ENCODE results near the gene TRAF7.

Gene TRAF7

GRCh38 chr16:2161911-2162310 lies 6.3 kb downstream of the TRAF7 start:
- Histone ChIP-seq H3K9me2 (replicated peaks; ENCODE audit: insufficient read depth, low read length) (no peaks in the 10 kb centered on the region), H3K4me2 (ENCODE audit: low read depth, low read length) (no peak overlapping the region), H3K4me3 (ENCODE audit: low read length) (no peak overlapping the region), H3K36me3 (replicated peaks; ENCODE audit: insufficient read depth, low read length) (no peaks in the 10 kb centered on the region), H3K9ac (ENCODE audit: low read length) (no peak overlapping the region), H3F3A (ENCODE audit: insufficient read depth, low read length) (no peaks in the 10 kb centered on the region), H3K9me3 (replicated peaks; ENCODE audit: insufficient read depth, low read length) (no peaks in the 10 kb centered on the region), H4K20me1 (ENCODE audit: insufficient read depth, low read length) (no peaks in the 10 kb centered on the region), H3K79me2 (ENCODE audit: low read length) (peaks cover 68% of the 10 kb centered on the region), H2AFZ (ENCODE audit: low read length) (no peak overlapping the region), H3K27ac (ENCODE audit: low read length) (no peak overlapping the region), H3K27me3 (replicated peaks; ENCODE audit: insufficient read depth, low read length) (no peaks in the 10 kb centered on the region), H3K4me1 (ENCODE audit: low read length) (peaks cover 4% of the 10 kb centered on the region; the same call in 1 of the 2 replicates)
- DNase-seq, result no peak
- TF ChIP-seq CTCF (IDR thresholded peaks at IDR 0.05; ENCODE audit: low read length), result no peak
- no peak for TF ChIP-seq EZH2 (optimal IDR thresholded peaks at IDR 0.05; ENCODE audit: low read depth, low read length)
- TF ChIP-seq EZH2phosphoT487 (IDR thresholded peaks at IDR 0.05; ENCODE audit: low read length), result no peak

- H3K4me1 ChIP-seq (ENCODE audit: low read length), result no peaks in the 10 kb centered on the region
- no peak overlapping the region for H3K4me2 ChIP-seq (ENCODE audit: low read depth, low read length)
- no peak overlapping the region for H3K4me3 ChIP-seq (ENCODE audit: low read length)
- no peaks in the 10 kb centered on the region for H3F3A ChIP-seq (ENCODE audit: insufficient read depth, low read length)
- H3K9me2 ChIP-seq (replicated peaks; ENCODE audit: insufficient read depth, low read length), result no peaks in the 10 kb centered on the region
- no peaks in the 10 kb centered on the region for H3K36me3 ChIP-seq (replicated peaks; ENCODE audit: insufficient read depth, low read length)
- H3K27me3 ChIP-seq (replicated peaks; ENCODE audit: insufficient read depth, low read length), result no peaks in the 10 kb centered on the region
- no peak for DNase-seq
- no peaks in the 10 kb centered on the region for H4K20me1 ChIP-seq (ENCODE audit: insufficient read depth, low read length)
- no peaks in the 10 kb centered on the region for H3K9me3 ChIP-seq (replicated peaks; ENCODE audit: insufficient read depth, low read length)
- H3K9ac ChIP-seq (ENCODE audit: low read length), result no peak overlapping the region
- H3K27ac ChIP-seq (ENCODE audit: low read length), result no peak overlapping the region
- H3K79me2 ChIP-seq (ENCODE audit: low read length), result peaks cover 60% of the 10 kb centered on the region
- TF ChIP-seq EZH2phosphoT487 (IDR thresholded peaks at IDR 0.05; ENCODE audit: low read length) (no peak), EZH2 (optimal IDR thresholded peaks at IDR 0.05; ENCODE audit: low read depth, low read length) (no peak), CTCF (IDR thresholded peaks at IDR 0.05; ENCODE audit: low read length) (no peak)
- no peak overlapping the region for H2AFZ ChIP-seq (ENCODE audit: low read length)
Measured at GRCh38 chr16:2162676-2163118, 7.1 kb downstream of the TRAF7 start.

DNA sequence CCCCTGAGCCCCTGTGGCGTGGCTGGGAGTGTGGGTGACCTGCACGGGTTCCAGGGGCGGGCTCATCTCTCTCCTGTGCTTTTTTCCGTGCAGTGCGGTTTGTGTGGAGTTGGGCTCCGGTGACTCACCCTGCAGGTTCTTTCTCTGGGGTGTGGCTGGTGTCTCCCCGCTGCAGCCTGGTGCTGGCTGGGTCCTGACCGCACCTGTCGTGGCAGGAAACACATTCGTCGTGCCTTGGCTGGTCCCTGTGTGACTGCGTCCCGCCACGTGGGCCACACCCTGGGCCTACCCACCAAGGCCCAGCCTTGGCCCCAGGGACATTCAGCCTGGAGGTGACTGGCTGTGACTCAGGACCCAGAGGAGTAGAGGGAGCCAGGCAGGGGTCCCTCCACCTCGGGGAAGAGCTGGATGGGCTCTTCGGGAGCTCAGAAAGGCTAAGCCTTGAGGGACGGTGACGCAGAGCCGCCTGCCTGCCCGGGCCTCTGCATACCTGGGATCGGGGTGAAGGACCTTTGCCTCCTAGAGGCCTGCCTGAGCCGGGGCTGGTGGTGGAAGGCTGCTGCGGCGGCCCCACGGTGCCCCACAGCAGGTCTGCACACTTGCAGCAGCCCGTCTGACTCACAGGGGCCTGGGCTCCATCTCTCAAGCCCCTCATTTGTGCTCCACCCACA lies 7.8 kb downstream of the TRAF7 start:
- Histone ChIP-seq H2AFZ (ENCODE audit: low read length) (no peak overlapping the region), H3K9me2 (replicated peaks; ENCODE audit: insufficient read depth, low read length) (no peaks in the 10 kb centered on the region), H3K36me3 (replicated peaks; ENCODE audit: insufficient read depth, low read length) (no peaks in the 10 kb centered on the region), H3K9me3 (replicated peaks; ENCODE audit: insufficient read depth, low read length) (no peaks in the 10 kb centered on the region), H4K20me1 (ENCODE audit: insufficient read depth, low read length) (no peaks in the 10 kb centered on the region), H3K27me3 (replicated peaks; ENCODE audit: insufficient read depth, low read length) (no peaks in the 10 kb centered on the region), H3K4me2 (ENCODE audit: low read depth, low read length) (no peak overlapping the region), H3K9ac (ENCODE audit: low read length) (no peak overlapping the region), H3K79me2 (ENCODE audit: low read length) (peaks cover 54% of the 10 kb centered on the region), H3K27ac (ENCODE audit: low read length) (no peak overlapping the region), H3K4me1 (ENCODE audit: low read length) (no peaks in the 10 kb centered on the region), H3K4me3 (ENCODE audit: low read length) (no peak overlapping the region), H3F3A (ENCODE audit: insufficient read depth, low read length) (no peaks in the 10 kb centered on the region)
- TF ChIP-seq EZH2 (optimal IDR thresholded peaks at IDR 0.05; ENCODE audit: low read depth, low read length), result no peak
- no peak for DNase-seq

DNA sequence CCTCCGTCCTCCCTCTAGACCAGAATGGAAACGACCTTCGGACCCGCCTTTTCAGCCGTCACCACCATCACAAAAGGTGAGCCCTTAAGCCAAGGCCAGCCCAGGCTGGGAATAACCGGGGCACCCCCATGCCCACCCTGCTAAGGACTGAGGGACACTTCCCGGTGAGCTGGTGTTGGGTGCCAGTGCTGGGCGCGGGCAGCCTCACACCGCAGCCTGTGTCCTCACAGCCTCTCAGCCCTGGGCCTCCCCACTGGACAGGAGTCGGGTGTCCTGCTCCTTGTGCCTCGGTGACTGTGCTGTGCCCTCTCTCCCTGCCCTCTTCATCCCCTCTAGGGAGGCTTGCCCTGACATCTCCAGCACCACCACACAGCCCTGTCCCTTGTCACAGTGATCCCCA lies 10.3 kb downstream of the TRAF7 start:
- no peak overlapping the region for H3K27ac ChIP-seq (ENCODE audit: low read length)

More for the DNA sequence above, 10.3 kb downstream of the TRAF7 start:
- Histone ChIP-seq H3K9me2 (replicated peaks; ENCODE audit: insufficient read depth, low read length) (no peaks in the 10 kb centered on the region), H3K4me3 (ENCODE audit: low read length) (no peak overlapping the region), H2AFZ (ENCODE audit: low read length) (no peak overlapping the region), H3K4me2 (ENCODE audit: low read depth, low read length) (no peak overlapping the region), H3F3A (ENCODE audit: insufficient read depth, low read length) (no peaks in the 10 kb centered on the region), H3K27me3 (replicated peaks; ENCODE audit: insufficient read depth, low read length) (no peaks in the 10 kb centered on the region), H3K36me3 (replicated peaks; ENCODE audit: insufficient read depth, low read length) (no peaks in the 10 kb centered on the region), H3K4me1 (ENCODE audit: low read length) (no peaks in the 10 kb centered on the region), H3K9me3 (replicated peaks; ENCODE audit: insufficient read depth, low read length) (no peaks in the 10 kb centered on the region), H3K79me2 (ENCODE audit: low read length) (peaks cover 31% of the 10 kb centered on the region), H3K9ac (ENCODE audit: low read length) (no peak overlapping the region), H4K20me1 (ENCODE audit: insufficient read depth, low read length) (no peaks in the 10 kb centered on the region)
- TF ChIP-seq EZH2phosphoT487 (IDR thresholded peaks at IDR 0.05; ENCODE audit: low read length), result no peak
- TF ChIP-seq CTCF (IDR thresholded peaks at IDR 0.05; ENCODE audit: low read length), result no peak
- TF ChIP-seq EZH2 (optimal IDR thresholded peaks at IDR 0.05; ENCODE audit: low read depth, low read length), result no peak
- no peak for DNase-seq

All from MM.1S (cell line).